HG02642 (cell line): ENCODE measurements around the gene PAX6.

ENCODE experiments used
- ATAC-seq: cut with Tn5 transposase; IDR thresholded peaks from one replicate; pipeline ENCODE4 v1.9.1; 2021; ENCODE audit warnings: mild to moderate bottlenecking; ENCODE audit not compliant: unreplicated experiment, poor library complexity

The PAX6 gene

DNA sequence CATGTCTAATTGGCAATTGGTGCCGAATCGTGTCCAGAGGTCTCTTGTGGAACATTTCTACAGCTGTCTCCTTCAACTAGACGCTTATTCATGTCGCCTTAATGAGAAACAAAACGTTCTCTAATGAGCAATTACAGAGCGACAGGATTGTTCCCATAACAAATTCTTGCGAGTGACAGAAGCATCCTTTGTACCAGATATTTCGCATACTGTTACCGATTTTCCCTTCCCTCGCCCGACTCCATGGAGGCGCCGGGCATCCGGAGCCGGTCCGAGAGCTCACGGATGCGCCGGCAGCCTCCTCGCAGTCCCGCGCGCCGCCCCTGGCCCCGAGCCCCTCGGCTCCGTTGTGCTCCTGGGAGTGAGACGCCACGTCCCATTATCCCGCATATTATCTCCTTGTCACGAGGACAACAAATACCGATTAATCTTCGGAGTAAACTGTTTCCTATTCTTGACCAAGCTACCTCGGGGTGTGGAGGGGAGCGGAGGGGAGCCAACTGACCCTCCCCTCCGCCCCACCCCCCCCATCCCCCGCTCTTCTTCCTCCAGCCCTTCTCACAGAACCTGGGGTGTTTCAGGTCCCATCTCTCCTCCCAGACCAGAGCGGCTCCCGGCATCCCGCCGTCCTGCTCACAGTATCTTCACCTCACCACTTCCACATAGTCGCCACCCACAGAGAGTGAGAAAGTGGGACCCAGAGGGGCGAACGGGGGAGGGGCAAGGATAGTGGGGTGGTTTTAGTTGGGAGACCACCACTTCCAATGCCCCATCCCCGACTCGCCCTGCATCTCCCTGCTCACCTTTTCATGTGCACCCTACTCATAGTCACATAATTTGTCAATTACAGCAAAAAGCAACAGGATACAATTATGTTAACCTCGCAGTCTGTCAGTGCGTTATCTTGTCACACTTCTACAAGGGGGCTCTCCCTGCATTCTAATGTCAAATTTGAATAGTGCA lies 11.4 kb downstream of the PAX6 start:
- no peak for ATAC-seq

DNA sequence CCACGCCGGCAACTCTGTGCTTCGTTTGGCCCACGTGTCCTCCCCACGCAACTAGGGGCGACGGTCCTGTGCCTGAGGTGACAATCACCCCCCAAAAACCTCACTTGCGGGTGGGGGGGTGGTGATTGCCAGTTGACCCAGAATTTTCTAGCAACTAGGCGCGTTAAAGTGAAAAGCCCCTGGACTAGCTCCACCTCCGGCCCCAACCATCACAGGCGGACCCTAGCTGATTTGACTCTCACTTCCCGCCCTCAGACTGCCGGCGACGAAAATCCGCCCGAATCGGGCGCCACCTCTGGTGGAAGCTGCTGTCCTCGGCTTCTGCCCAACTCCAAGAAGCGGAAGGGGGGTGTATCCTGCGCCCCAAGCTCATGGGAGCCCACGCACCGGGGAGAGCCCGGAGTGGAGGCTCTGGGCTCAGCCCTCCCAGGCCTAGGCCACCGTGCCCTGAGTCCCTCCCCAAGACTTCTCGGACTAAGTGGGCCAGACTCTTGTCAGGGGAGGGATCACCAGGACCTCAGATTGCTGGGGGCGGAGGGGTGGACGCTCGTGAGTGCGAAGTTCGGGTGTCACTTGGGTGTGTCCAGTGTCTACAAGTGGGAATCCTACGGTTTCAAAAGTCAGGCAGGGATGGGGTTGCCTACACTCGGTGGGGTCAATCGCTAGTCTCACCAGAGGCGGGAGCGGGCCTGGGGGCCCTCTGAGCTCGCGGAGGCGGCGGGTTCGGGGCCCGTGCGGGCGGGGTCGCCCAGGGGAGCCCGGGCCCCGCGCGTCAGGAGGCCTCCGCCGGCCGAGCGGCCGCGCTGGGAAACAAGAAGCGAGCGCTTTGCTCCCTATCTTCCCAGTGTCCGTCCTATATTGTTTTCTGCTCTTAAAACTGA lies 12.3 kb downstream of the PAX6 start:
- ATAC-seq: no peak

DNA sequence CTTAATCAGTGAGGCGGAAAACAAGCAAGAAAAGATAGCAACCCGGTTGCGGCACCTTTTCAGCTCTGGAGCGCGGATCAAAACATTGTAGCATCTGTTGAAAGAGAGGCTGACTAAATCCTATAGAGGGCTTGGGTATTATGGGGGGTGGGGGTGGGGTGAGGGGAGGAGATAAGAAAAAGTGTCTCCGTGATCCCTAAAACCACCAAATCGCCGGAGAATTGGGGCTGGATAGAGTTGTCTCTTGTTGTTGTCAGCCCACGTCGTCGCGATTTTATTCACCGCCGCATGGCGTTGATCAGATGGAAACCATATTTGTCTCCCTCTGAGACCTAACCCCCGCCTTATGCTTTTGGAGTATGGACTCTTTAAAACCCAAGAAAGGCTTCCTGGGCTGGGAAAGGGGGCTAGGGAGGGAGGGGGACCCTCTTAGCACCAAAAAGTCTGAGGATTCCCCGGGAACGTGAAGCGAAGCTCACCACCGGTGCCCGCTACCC lies 13.0 kb downstream of the PAX6 start:
- ATAC-seq: no peak

DNA sequence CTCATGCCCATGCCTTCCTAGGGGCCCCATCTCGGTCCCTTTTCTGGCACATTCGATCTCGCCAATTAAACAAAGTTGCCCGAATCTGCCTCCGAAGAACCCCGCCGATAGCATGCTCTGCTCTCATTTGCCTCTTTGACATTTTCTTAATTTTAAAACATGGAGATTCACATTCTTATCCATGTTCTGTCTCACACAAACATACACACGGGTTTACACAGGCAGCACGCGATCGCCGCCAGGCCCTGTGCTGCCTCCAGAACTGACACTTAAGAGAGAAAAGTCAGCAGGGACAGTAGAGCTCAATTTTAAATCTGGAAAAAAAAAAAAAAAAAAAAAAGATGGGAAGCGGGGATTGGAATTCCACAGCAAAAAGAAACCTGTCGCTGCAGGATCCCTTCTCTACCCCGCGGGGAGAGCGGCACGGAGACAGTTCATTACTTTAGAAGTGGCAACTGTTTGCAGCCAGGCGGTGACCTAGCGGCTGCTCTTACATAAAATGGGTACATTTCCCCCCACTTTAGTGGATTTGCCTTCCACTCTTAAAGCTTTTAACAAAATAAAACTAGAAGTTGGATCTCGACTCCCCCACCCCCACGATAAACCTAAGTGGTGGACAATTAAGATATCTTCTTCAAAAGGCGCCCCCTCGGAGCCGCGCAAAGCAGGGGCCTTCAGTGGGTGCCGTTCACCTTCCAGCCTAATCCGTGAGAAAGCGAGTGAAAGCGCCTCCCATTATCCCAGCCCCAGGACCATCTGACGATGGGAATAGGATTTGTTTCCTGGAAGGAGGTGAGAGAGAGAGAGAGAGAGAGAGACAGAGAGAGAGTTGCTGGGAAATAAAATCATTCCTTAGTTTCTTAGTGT lies 13.7 kb downstream of the PAX6 start:
- ATAC-seq: no peak

DNA sequence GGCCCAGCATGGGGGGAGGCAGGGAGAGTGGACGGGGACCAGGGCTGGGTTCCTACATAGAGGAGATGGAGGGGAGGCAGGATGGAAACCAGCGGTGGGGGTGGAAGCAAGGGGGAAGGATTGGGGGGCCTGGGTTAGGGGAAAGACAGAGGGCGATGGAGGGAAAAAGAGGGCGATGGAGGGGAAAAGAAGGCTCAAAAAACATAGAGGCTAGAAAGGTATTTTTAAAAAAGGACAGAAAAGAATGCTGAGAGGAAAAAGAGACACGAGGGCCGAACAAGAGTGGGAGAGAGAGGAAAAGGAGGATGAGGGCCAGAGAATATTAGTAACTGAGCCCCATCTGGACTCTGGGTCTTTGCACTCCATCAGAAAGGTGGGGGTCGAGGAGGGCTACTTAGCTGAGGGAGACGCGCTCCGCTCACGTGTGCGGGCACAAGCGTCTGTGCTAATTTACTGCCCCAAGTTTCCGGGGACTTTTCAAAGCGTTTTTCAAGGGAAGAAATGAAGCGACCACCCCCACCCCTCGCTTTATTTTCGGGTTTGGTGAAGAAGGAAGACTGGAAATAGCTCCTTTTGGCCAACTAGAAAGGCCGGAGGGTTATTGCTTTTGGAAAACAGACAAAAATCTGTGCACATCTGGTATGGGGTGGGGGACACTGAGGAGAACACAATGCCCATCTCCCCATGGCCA lies 14.5 kb downstream of the PAX6 start:
- no peak for ATAC-seq

DNA sequence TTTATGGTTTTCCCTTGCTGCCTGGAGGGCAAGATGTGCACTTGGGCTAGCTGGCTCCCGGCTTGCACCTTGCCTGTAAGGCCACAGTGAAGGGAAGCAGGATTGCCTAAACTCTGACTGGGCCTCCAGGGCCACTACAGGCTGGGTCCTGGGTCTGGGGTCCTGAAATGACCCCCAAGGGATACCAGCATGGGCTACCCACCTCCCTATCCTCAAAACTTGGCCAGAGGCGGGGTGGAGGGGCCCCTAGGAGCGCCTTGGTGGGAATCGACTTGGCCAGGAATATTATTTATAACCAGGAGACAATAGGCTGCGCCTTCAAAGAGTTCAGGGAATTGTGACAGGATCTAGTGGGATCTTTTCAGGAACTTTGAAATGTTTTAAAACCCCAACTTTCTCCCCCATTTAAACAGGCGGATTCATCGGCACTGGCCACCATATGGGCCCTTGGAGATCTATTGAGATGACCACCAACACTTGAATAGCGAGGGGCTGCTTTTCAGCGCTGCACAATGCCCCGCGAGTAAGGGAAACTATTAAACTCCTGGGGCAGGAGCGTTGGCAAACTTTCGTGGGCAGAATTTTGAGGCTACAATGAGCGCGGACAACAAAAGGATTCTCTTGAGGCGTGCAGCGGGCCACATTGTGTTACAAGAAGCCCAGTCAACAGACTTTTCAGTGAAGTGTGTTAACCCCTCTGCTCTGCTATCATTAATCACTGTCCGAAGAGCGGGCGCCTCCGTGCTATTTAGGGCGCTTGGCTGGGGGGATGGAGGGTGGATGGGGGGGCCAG lies 15.2 kb downstream of the PAX6 start:
- ATAC-seq: no peak

DNA sequence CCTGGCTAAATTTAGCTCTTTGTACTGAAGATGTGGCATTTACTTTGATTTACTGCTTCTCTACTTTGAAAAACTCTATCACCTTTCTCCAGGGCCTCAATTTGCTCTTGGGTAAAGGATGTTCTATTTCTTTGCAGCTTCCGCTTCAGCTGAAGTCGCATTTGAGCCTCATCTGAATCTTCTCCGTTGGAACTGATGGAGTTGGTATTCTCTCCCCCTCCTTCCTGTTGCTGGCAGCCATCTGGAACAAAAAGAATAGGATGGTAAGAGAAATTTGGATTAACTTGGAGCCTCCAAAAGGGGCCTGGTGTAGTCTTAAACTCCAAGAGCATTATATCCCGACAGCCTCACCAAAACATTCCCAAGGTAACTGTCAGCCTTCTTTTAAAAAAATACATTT lies 16.6 kb downstream of the PAX6 start:
- no peak for ATAC-seq

DNA sequence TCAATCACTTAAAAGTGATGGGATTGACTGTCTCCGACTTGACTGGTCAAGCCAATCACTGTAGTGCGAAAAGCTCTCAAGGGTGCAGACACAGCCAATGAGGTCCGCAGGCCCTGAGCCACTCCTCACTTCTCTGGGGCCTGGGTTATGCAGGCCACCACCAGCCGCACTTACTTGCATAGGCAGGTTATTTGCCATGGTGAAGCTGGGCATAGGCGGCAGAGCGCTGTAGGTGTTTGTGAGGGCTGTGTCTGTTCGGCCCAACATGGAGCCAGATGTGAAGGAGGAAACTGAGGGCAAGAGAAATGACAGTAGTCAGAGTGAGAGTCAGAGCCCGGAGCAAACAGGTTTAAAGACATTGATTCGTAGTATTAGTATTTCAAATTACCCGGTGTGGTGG lies 17.9 kb downstream of the PAX6 start:
- no peak for ATAC-seq

DNA sequence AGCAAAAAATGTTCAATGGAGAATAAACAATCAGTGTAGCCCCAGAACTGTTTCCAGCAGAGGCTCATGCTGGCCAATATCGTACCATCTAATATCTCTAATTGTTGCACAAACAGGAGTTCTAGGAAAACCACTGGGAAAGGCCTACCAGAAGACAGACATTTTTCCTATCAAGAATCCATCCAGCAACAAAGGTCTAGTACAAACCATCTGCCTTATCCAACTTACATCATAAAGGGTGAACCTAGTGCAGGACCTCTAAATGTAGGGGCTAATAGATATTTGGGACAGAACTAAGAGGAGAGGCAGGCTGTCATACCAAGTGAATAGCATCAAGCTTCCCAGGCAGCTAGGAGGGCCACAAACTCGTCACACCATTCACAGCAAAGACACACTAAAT lies 18.7 kb downstream of the PAX6 start:
- ATAC-seq: no peak

DNA sequence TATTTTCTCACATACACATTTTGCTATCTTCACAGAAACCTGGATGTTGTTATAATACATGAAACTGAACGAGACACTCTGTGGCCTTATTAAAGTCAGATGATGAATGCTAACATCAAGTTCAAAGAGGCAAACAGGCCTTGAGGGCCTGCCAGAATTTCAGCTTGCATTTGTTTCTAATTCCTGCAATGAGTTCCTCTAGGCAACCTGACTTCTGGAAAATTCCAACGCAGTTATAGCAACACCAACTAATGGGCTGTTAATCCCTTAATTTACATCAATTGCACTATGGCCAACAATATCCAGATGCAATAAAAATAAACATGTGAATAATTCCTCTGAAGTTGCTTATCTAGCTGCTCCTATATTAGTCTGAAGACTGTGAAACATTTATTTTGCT lies 19.1 kb downstream of the PAX6 start:
- ATAC-seq: no peak

DNA sequence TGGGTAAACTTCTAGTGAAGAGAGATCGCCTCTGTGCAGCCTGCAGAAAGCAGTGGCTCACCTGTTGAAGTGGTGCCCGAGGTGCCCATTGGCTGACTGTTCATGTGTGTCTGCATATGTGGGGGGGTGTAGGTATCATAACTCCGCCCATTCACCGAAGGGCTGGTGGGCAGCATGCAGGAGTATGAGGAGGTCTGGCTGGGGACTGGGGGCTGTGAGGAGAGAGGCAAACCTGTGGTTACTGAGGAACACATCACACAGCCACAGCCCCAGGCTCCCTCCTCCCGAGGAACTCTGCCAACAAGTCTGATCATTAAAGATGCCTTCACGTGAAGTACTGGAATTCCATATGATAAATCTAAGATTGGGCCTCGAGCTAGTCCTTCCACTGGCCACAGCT lies 20.5 kb downstream of the PAX6 start:
- no peak for ATAC-seq

DNA sequence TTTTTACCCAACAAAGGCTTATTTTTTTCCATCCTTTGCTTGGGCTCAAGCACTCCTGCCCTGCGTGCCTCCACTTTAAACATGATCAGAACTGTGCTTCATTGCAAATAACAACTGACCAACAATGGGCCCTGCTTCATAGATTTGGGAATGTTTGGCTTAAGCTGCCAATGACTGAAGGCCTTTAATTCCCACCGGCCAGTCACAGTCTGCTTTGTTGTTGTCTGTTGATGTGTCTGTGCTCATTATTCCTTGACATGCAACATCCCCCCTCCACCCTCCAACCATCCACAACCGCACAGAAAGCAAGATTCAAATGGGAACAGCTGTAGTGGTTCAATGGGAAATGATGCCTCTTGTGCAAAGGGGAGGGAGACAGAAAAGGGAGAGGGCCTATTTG lies 23.0 kb downstream of the PAX6 start:
- no peak for ATAC-seq

DNA sequence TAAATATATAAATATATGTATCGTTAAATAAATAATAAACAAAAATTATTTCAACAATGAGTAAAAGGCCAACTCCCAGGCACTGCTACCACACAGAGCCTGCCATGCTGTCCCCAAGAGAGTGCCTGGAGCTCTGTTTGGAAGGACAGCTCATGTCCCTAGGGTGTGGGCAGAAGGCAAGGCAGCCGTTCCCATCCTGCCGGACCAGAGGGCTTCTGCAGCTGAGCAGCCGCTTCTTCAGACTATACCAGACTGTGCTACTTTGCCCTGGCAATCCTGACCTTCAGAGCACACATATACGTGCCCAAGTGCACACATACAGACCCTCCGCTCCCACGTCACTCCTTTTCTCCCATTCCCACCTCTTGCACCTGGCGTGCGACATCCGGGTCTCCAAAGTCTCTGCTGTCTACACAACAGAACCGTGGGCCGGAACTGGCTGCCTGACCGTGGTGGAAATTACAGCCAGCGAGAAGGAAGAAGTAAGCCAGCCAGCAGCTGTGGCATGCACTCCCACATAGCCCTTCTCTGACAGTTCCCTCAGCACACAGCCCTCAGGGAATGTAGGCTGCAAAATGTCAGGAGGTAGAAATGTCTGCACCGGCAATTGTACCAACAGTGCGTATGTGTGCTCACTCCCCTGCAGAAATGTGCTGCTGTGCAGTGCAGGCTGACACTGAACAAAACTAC lies 24.0 kb downstream of the PAX6 start:
- no peak for ATAC-seq

DNA sequence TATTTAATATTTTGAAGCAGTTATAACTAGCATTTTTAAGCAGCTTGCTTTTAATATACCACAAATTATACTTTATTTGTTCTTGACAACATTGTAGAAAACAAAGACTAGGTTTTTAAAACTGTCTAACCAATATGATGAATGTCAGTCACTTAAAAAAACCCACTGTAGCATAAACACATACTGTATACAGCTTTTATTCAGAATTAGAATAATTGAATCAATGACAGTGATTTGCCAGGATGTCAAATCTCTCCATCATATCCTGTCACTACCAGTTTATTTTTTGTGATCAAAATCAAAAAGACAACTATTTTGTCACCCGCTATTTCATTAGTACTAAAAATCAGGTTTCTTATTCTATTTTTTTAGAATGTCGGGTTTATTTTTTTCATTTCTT lies 26.5 kb downstream of the PAX6 start:
- no peak for ATAC-seq

DNA sequence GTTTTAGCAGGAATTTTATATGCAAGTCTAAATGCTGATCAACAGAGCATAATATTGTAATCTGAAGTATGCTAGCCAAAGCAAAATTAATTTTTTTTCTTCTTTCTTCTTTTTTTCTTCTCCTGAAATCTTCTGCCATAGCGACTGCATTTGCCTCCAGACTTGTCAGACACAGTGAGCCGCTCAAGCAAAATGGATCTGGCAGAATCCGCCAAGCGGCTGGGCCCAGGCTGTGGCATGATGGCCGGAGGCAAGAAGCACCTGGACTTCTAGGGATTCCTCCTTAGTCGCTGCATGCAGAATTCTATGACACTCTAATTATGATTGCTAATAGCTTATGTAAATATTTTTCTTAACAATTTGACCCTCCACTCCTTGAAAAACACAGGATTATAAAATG lies 27.9 kb downstream of the PAX6 start:
- no peak for ATAC-seq

DNA sequence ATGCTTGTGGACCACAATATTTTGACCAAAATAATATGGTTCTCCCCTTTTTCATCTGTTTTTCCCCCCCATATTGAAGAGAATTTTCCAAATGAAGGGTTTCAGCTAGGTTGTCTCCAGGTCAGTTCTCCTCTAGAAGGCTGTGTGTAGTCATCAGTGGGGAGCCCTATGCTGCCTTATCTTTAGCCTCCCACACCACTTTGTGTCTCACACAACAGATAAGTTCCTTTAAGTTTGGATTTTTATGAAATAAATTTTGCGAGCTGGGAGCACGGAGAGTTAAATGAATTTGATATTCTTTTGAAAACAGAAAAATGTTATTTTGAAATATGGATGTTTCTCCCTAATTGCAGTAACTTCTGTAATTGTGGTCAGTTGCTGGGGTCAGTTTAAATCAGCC lies 28.9 kb downstream of the PAX6 start:
- ATAC-seq: no peak

DNA sequence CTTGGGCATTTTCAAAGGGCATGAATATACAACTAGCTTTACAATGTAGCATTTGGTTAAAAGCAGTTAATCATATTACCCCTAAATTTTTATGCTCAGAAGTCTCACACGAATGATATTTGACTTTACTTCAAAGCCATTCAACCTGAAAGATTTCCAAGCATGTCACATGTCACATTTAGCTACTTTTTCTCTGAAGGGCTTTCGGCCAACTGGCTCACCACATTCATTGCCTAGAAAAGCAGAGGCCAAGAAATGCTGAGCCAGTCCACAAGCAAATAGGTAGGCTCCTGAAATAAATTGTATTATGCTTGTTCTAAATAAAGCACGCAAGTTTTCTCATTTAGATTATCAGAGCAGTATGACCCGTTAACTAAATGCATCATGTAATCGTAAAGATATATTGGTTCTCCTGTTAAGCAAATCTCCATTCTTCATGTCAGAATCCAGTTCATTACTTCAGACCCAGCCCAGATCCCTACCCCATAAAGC lies 30.6 kb downstream of the PAX6 start:
- ATAC-seq: no peak

DNA sequence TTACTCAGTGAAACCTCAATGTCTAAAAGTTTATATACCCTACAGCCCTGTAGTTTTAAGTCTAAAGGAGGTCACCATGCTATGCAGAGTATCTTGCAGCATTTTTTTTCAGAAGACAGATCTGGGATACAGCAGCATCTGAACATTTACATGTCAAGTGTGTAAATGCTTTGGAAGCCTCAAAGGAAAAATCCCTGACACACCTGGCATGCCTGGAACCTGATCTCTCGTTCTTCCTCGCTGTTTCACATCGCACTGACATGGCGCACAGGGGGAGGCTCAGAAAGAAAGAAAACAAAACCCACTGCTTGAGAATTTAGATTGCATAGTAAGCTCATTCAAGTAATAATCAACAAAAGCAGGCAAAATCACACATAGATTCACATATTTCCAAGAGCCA lies 31.0 kb downstream of the PAX6 start:
- ATAC-seq: no peak
